Fibroblast of lung (primary cell): ENCODE results near the gene ZSCAN21. TPM values are rescaled to one million over a fixed set of nuclear protein-coding genes. Genes with fewer than 3 reads are reported as not detected.

Source experiments
- DNase-seq, 2 donors: peaks; one replicate each; pipeline versions ENCODE4 v3.0.0 to v3.0.0-alpha.2; 2010; ENCODE audit warnings: low read depth in 2 of 2
- H2AFZ ChIP-seq: 2 replicates; pipeline ENCODE4 v1.5.1; 2012; ENCODE audit warnings: low read length, control low read depth, inconsistent platforms
- H3K27ac ChIP-seq: 2 replicates; pipeline ENCODE4 v1.5.1; 2011; ENCODE audit warnings: low read length, control low read depth; ENCODE audit not compliant: insufficient read depth
- H3K27me3 ChIP-seq: 2 replicates; pipeline ENCODE4 v1.5.1; 2011; ENCODE audit warnings: mild to moderate bottlenecking, low read length; ENCODE audit not compliant: control insufficient read depth, insufficient read depth
- H3K36me3 ChIP-seq: 2 replicates; pipeline ENCODE4 v1.5.1; 2011; ENCODE audit warnings: low read length; ENCODE audit not compliant: control insufficient read depth, insufficient read depth
- H3K4me1 ChIP-seq: 2 replicates; pipeline ENCODE4 v1.5.1; 2011; ENCODE audit warnings: low read length; ENCODE audit not compliant: control insufficient read depth, insufficient read depth; ENCODE audit errors: extremely low read depth
- H3K4me2 ChIP-seq: 2 replicates; pipeline ENCODE4 v1.5.1; 2011; ENCODE audit warnings: low read length, control low read depth; ENCODE audit not compliant: insufficient read depth; ENCODE audit errors: extremely low read depth
- H3K4me3 ChIP-seq, 4 experiments: fragments of 200-600 bp in 1 of 4; sonication (generic) in 1 of 4; replicated peaks in 1 of 4; 2 replicates each; pipeline ENCODE4 v1.5.1; 2011 to 2016; ENCODE audit warnings: low read length in 4 of 4, low read depth in 3 of 4, mild to moderate bottlenecking in 3 of 4, control low read depth in 2 of 4, inconsistent platforms in 1 of 4, mixed read lengths in 1 of 4; ENCODE audit not compliant: insufficient read depth in 1 of 4; ENCODE audit errors: control extremely low read depth in 1 of 4
- H3K79me2 ChIP-seq: 2 replicates; pipeline ENCODE4 v1.5.1; 2012; ENCODE audit warnings: mild to moderate bottlenecking, low read length, inconsistent platforms; ENCODE audit not compliant: control insufficient read depth, insufficient read depth
- H3K9ac ChIP-seq: 2 replicates; pipeline ENCODE4 v1.5.1; 2011; ENCODE audit warnings: mild to moderate bottlenecking, low read length, control low read depth; ENCODE audit not compliant: insufficient read depth
- H3K9me3 ChIP-seq: 2 replicates; pipeline ENCODE4 v1.5.1; 2012; ENCODE audit warnings: low read depth, low read length; ENCODE audit not compliant: control insufficient read depth, insufficient read depth
- H4K20me1 ChIP-seq: 2 replicates; pipeline ENCODE4 v1.5.1; 2011; ENCODE audit warnings: low read length; ENCODE audit not compliant: control insufficient read depth, insufficient read depth; ENCODE audit errors: extremely low read depth
- CTCF ChIP-seq, 2 donors: IDR thresholded peaks in 1 of 2; conservative IDR thresholded peaks in 1 of 2; 1 replicate in 1 of 2; 2 replicates in 1 of 2; pipeline ENCODE4 v1.5.1; 2011 to 2012; ENCODE audit warnings: low read length in 2 of 2, control low read depth in 1 of 2, inconsistent platforms in 1 of 2, low read depth in 1 of 2, mild to moderate bottlenecking in 1 of 2
- EZH2 ChIP-seq: IDR thresholded peaks from 2 replicates; pipeline ENCODE4 v1.5.1; 2012; ENCODE audit warnings: low read length, control low read depth, mild to moderate bottlenecking; ENCODE audit errors: missing control alignments
- polyA plus RNA-seq, 2 donors: library from polyadenylated mRNA; depleted of rRNA in 1 of 2; stranded (reverse) in 1 of 2; unstranded in 1 of 2; fragments of >200 nt; gene quantifications; 2 replicates each; pipeline ENCODE4 v1.2.1, GENCODE V29; 2011 to 2012; ENCODE audit warnings: missing spikeins in 1 of 2
- total RNA-seq: library from RNA; depleted of rRNA; stranded (reverse); fragments of >200 nt; gene quantifications from 2 replicates; pipeline ENCODE4 v1.2.1, GENCODE V29; 2014

ZSCAN21 gene
- total and polyA plus RNA-seq, 2 donors (not counting 1 experiment from before 2014, with no cell fraction given): 11.1 to 11.3 TPM

- H3K36me3 ChIP-seq: peaks cover 15% of the 10 kb centered on the region
- H3K4me1 ChIP-seq: no peaks in the 10 kb centered on the region
Measured at GRCh38 chr7:100024020-100024619, 25.5 kb upstream of the ZSCAN21 start.

GRCh38 chr7:100027197-100027596 lies 22.4 kb upstream of the ZSCAN21 start:
- no peak for DNase-seq
- H3K79me2 ChIP-seq: peaks cover 5% of the 10 kb centered on the region
- H4K20me1 ChIP-seq: no peaks in the 10 kb centered on the region
- H3K9me3 ChIP-seq: no peaks in the 10 kb centered on the region
- H3K36me3 ChIP-seq: peaks cover 21% of the 10 kb centered on the region
- H3K27ac ChIP-seq: no peak overlapping the region
- no peak overlapping the region for H2AFZ ChIP-seq
- H3K4me1 ChIP-seq: no peaks in the 10 kb centered on the region
- H3K4me2 ChIP-seq: no peak overlapping the region
- H3K9ac ChIP-seq: no peak overlapping the region
- no peak overlapping the region for H3K4me3 ChIP-seq
- no peaks in the 10 kb centered on the region for H3K27me3 ChIP-seq
- no peak for TF ChIP-seq EZH2
- TF ChIP-seq CTCF (conservative IDR thresholded peaks at IDR 0.05 in 1 of 2, IDR thresholded peaks at IDR 0.05 in 1 of 2; ENCODE audit: low read depth in 1 of 2, low read length in 2 of 2): no peak

More at GRCh38 chr7:100024020-100024619, 25.5 kb upstream of the ZSCAN21 start:
- peaks cover 19% of the 10 kb centered on the region for H3K79me2 ChIP-seq
- H3K4me2 ChIP-seq: no peak overlapping the region
- TF ChIP-seq EZH2: no peak
- no peak for TF ChIP-seq CTCF (conservative IDR thresholded peaks at IDR 0.05 in 1 of 2, IDR thresholded peaks at IDR 0.05 in 1 of 2; ENCODE audit: low read depth in 1 of 2, low read length in 2 of 2)
- H3K9me3 ChIP-seq: no peaks in the 10 kb centered on the region
- no peaks in the 10 kb centered on the region for H3K27me3 ChIP-seq
- no peak overlapping the region for H3K9ac ChIP-seq
- no peak overlapping the region for H2AFZ ChIP-seq
- H3K4me3 ChIP-seq: no peak overlapping the region
- no peak overlapping the region for H3K27ac ChIP-seq
- no peak for DNase-seq
- H4K20me1 ChIP-seq: no peaks in the 10 kb centered on the region

- H3K27me3 ChIP-seq: no peaks in the 10 kb centered on the region
- no peak for DNase-seq
- TF ChIP-seq EZH2 (no peak), CTCF (conservative IDR thresholded peaks at IDR 0.05 in 1 of 2, IDR thresholded peaks at IDR 0.05 in 1 of 2; ENCODE audit: low read depth in 1 of 2, low read length in 2 of 2) (no peak)
- no peak overlapping the region for H3K4me2 ChIP-seq
- H3K4me3 ChIP-seq: no peak overlapping the region
- H3K4me1 ChIP-seq: peaks cover 2% of the 10 kb centered on the region
- H4K20me1 ChIP-seq: no peaks in the 10 kb centered on the region
- no peaks in the 10 kb centered on the region for H3K79me2 ChIP-seq
- peaks cover 16% of the 10 kb centered on the region for H3K36me3 ChIP-seq
- no peaks in the 10 kb centered on the region for H3K9me3 ChIP-seq
- no peak overlapping the region for H3K27ac ChIP-seq
- H2AFZ ChIP-seq: no peak overlapping the region
- no peak overlapping the region for H3K9ac ChIP-seq
Measured at GRCh38 chr7:100029596-100029995, 20.0 kb upstream of the ZSCAN21 start.
